Measurements from ENCODE around the gene FAR2. TPM values are rescaled to one million over a fixed set of nuclear protein-coding genes. Genes with fewer than 3 reads are reported as not detected.
"Not testable (repeated sequence)": the region's sequence is repeated elsewhere in the genome, so short reads cannot be mapped to it uniquely, and the experiment has no call there.

FAR2 gene
- total RNA-seq, 5 donors from 2014 or later (not counting 1 experiment from before 2014, with no cell fraction given), result 2.2 to 6.8 (median 4.9) TPM

- Histone ChIP-seq H3K36me3 (ENCODE audit: control insufficient read depth in 2 of 2, extremely low read depth in 1 of 2, insufficient read depth in 1 of 2, low read length in 1 of 2) (peaks cover 0 to 3% of the 10 kb centered on the region in 2 donors), H3K27me3 (replicated peaks in 1 of 2; ENCODE audit: control insufficient read depth in 2 of 2, extremely low read depth in 1 of 2, insufficient read depth in 2 of 2, low read length in 1 of 2) (no peaks in the 10 kb centered on the region), H3K4me1 (ENCODE audit: control insufficient read depth in 1 of 2, extremely low read depth in 1 of 2, insufficient read depth in 2 of 2, low read length in 2 of 2) (peaks cover 2 to 17% of the 10 kb centered on the region in 2 experiments), H3K4me3 (ENCODE audit: control insufficient read depth in 1 of 2, extremely low read depth in 1 of 2, low read length in 1 of 2) (peak within 1 kb of the TSS; percentile 98 to 100), H3K9me3 (no peaks in the 10 kb centered on the region), H3K27ac (ENCODE audit: low read length) (peak within 1 kb of the TSS; percentile 92)
- Mint-ChIP-seq H3K4me3 (peak within 1 kb of the TSS; percentile 86 to 95 (median 92)), H3K27me3 (no peaks in the 10 kb centered on the region), H3K36me3 (peaks cover 12% of the 10 kb centered on the region), H3K27ac (peak within 1 kb of the TSS; percentile 95 to 98), H3K9me3 (no peaks in the 10 kb centered on the region), H3K4me1 (peaks cover 33 to 62% (median 59%) of the 10 kb centered on the region in 3 donors)
- POLR2A ChIA-PET, result interaction anchor here (0.7 to 0.8 kb wide), 4 partner anchors 10 to 91 kb away, joined by 3 to 6 read pairs (median 3); no protein-coding TSS in a partner anchor
- under 1% methylated on average over 39 of the region's 55 CpGs for WGBS (ENCODE audit: insufficient coverage)
- DNase-seq, result peak; percentile 79 to 99 (median 90)
- CTCF ChIA-PET, result interaction anchor here in 1 of 2 donors (0.9 kb wide), 2 partner anchors 40 to 1373 kb away, joined by 3 read pairs; no protein-coding TSS in a partner anchor
- ATAC-seq (replicated peaks in 1 of 4), result peak; percentile 88 to 96 (median 94)
Observed at GRCh38 chr12:29380536-29381523, 231.8 kb downstream of the FAR2 start, which contains the start of gene ERGIC2. TSS of gene ERGIC2 (minus strand) at chr12:29381172. CDS start at chr12:29371633, 9,539 bp downstream.

- WGBS (ENCODE audit: insufficient coverage), result no CpG with 5 or more reads among the region's 2 CpGs
- H3K27ac ChIP-seq (ENCODE audit: low read length), result peak overlapping the region; percentile 92
- no peaks in the 10 kb centered on the region for H3K27me3 Mint-ChIP-seq
- DNase-seq (no peak), ATAC-seq (replicated peaks in 1 of 4) (no peak)
- H3K27ac Mint-ChIP-seq, result peak overlapping the region; percentile 95 to 98
- H3K27me3 ChIP-seq (replicated peaks in 1 of 2; ENCODE audit: control insufficient read depth in 2 of 2, extremely low read depth in 1 of 2, insufficient read depth in 2 of 2, low read length in 1 of 2), result no peaks in the 10 kb centered on the region
- H3K36me3 Mint-ChIP-seq, result no peaks in the 10 kb centered on the region
- no peaks in the 10 kb centered on the region for H3K9me3 Mint-ChIP-seq
- H3K4me1 Mint-ChIP-seq, result peaks cover 33 to 48% (median 44%) of the 10 kb centered on the region in 3 donors
- H3K4me3 ChIP-seq (ENCODE audit: control insufficient read depth in 1 of 2, extremely low read depth in 1 of 2, low read length in 1 of 2), result no peak overlapping the region
- peak overlapping the region; percentile 86 to 95 (median 92) for H3K4me3 Mint-ChIP-seq
- H3K36me3 ChIP-seq (ENCODE audit: control insufficient read depth in 2 of 2, extremely low read depth in 1 of 2, insufficient read depth in 1 of 2, low read length in 1 of 2), result no peaks in the 10 kb centered on the region
- H3K4me1 ChIP-seq (ENCODE audit: control insufficient read depth in 1 of 2, extremely low read depth in 1 of 2, insufficient read depth in 2 of 2, low read length in 2 of 2), result peaks cover 2 to 17% of the 10 kb centered on the region in 2 experiments
- H3K9me3 ChIP-seq, result no peaks in the 10 kb centered on the region
- CTCF ChIA-PET, result no interaction called here
- POLR2A ChIA-PET, result no interaction called here
Observed at GRCh38 chr12:29382251-29382650, 233.2 kb downstream of the FAR2 start.

- CTCF ChIA-PET; H3K4me3 Mint-ChIP-seq; H3K4me3 ChIP-seq (ENCODE audit: control insufficient read depth in 1 of 2, extremely low read depth in 1 of 2, low read length in 1 of 2); ATAC-seq (replicated peaks in 1 of 4); DNase-seq; H3K27ac ChIP-seq (ENCODE audit: low read length); H3K9me3 Mint-ChIP-seq; H3K27me3 ChIP-seq (replicated peaks in 1 of 2; ENCODE audit: control insufficient read depth in 2 of 2, extremely low read depth in 1 of 2, insufficient read depth in 2 of 2, low read length in 1 of 2); H3K4me1 ChIP-seq (ENCODE audit: control insufficient read depth in 1 of 2, extremely low read depth in 1 of 2, insufficient read depth in 2 of 2, low read length in 2 of 2); H3K36me3 Mint-ChIP-seq; H3K9me3 ChIP-seq; H3K27me3 Mint-ChIP-seq; H3K36me3 ChIP-seq (ENCODE audit: control insufficient read depth in 2 of 2, extremely low read depth in 1 of 2, insufficient read depth in 1 of 2, low read length in 1 of 2): not testable (repeated sequence)
- peaks cover 19 to 27% (median 23%) of the 10 kb centered on the region in 3 donors for H3K4me1 Mint-ChIP-seq
- H3K27ac Mint-ChIP-seq, result peak overlapping the region in 1 of 2 donors; percentile 22
- WGBS (ENCODE audit: insufficient coverage), result 97% methylated on average over 13 of the region's 17 CpGs
- POLR2A ChIA-PET, result interaction anchor here in 1 of 2 donors (0.6 kb wide), 1 partner anchor 1370 kb away, joined by 3 read pairs; no protein-coding TSS in a partner anchor
Observed at GRCh38 chr12:29385194-29385593, 236.1 kb downstream of the FAR2 start.

Other genes starting within 250 kb of the FAR2 start
- 10 to 100 TPM; 35.3 to 62.5 (median 50.5) TPM for gene ERGIC2, start 231.9 kb downstream of the FAR2 start, total RNA-seq

Measured in T-cell (primary cell).